ENCODE data around the gene SLC35D3.

DNA sequence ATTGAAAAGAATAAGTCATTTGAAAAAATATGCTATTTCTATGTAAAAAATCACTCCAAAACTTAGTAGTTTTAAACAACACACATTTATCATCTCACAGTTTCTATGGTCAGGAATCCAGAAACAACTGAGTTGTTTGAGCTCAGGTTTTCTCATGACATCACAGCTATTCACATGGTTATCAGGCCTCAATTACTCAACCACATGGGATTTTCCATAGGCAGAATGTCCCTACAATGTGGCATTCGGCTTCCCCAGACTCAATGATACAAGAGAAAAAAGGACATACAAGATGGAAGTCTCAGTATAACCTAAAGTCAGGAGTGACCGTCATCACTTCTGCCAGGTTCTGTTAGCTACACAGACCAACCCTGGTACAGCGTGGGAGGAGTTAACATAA lies 3.4 kb upstream of the SLC35D3 start:
- TF ChIP-seq, protein P1, sequence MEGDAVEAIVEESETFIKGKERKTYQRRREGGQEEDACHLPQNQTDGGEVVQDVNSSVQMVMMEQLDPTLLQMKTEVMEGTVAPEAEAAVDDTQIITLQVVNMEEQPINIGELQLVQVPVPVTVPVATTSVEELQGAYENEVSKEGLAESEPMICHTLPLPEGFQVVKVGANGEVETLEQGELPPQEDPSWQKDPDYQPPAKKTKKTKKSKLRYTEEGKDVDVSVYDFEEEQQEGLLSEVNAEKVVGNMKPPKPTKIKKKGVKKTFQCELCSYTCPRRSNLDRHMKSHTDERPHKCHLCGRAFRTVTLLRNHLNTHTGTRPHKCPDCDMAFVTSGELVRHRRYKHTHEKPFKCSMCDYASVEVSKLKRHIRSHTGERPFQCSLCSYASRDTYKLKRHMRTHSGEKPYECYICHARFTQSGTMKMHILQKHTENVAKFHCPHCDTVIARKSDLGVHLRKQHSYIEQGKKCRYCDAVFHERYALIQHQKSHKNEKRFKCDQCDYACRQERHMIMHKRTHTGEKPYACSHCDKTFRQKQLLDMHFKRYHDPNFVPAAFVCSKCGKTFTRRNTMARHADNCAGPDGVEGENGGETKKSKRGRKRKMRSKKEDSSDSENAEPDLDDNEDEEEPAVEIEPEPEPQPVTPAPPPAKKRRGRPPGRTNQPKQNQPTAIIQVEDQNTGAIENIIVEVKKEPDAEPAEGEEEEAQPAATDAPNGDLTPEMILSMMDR (IDR thresholded peaks at IDR 0.05; ENCODE audit: extremely low read depth in 1 of 2, insufficient read depth in 1 of 2, low read depth in 1 of 2, low read length in 2 of 2): no peak
- no peak for TF ChIP-seq EZH2 (IDR thresholded peaks at IDR 0.05; ENCODE audit: borderline replicate concordance, low read depth, low read length, severe bottlenecking)

All from endothelial cell of umbilical vein (primary cell).